T-helper 2 cell treated with Interferon-gamma antibody and Interleukin-4, amounts not matched to agents 5 μg/mL and 100 μg/mL, for 36 hours (primary cell): ENCODE measurements around the gene AFDN.

Experiments used
- DNase-seq: peaks from one replicate; pipeline ENCODE4 v3.0.0; 2021; ENCODE audit warnings: low spot score
- H3K27ac Mint-ChIP-seq: one replicate; pipeline ENCODE4 v1.8.0; 2021; ENCODE audit warnings: mild to moderate bottlenecking, mixed read lengths
- H3K27me3 Mint-ChIP-seq: one replicate; pipeline ENCODE4 v1.8.0; 2021; ENCODE audit warnings: low read depth, mixed read lengths
- H3K36me3 Mint-ChIP-seq: one replicate; pipeline ENCODE4 v1.8.0; 2021; ENCODE audit warnings: low read depth, mixed read lengths
- H3K4me1 Mint-ChIP-seq: one replicate; pipeline ENCODE4 v1.8.0; 2021; ENCODE audit warnings: low read depth, mixed read lengths
- H3K4me3 Mint-ChIP-seq: one replicate; pipeline ENCODE4 v1.8.0; 2022; ENCODE audit warnings: mild to moderate bottlenecking, moderate library complexity, mixed read lengths
- H3K9me3 Mint-ChIP-seq: one replicate; pipeline ENCODE4 v1.8.0; 2021; ENCODE audit warnings: mixed read lengths

Gene AFDN

DNA sequence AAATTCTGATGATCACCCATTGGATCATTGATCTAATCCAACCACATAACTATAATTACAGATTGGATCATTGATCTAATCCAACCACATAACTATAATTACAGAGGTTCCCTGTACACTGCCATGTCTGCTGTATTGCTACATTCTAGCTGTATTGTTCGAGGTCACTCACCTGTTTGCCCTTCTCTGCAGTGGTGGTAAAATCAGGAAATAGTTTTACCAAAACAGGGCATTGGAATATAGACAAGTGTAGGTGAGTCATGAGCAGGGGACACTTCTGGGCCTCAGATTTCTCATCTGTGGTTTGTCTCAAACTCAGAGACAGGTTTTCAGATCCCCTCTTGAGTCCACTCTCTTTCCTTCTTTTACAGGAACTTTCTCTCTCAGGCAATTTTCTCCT is 9.0 kb upstream of the AFDN start:
- H3K27me3 Mint-ChIP-seq, result peaks cover 38% of the 10 kb centered on the region
- H3K4me3 Mint-ChIP-seq, result no peak overlapping the region
- no peak for DNase-seq
- no peaks in the 10 kb centered on the region for H3K4me1 Mint-ChIP-seq
- no peaks in the 10 kb centered on the region for H3K36me3 Mint-ChIP-seq
- no peak overlapping the region for H3K27ac Mint-ChIP-seq
- H3K9me3 Mint-ChIP-seq, result no peaks in the 10 kb centered on the region

DNA sequence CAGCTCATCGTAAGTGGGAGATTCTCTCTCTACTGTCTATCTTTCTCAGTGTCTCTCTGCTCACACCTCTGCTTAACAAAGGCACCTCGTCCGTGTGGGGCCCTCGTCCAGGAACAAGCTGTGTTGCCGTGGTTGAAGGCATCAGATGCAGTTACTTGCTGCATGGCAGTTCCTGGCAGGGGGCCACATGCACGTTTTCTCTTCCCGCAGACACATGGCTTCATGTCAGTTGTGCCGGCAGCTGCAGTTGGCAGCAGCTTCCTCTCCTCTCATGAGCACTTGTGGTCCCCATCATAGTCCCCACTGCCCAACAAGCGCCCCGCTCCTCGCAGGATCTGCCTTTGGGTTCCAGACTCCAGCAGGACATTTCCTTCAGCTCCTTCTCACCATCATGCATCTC is 7.1 kb upstream of the AFDN start:
- Mint-ChIP-seq H3K4me3 (no peak overlapping the region), H3K9me3 (no peaks in the 10 kb centered on the region), H3K27ac (no peak overlapping the region), H3K36me3 (no peaks in the 10 kb centered on the region), H3K27me3 (peaks cover 42% of the 10 kb centered on the region), H3K4me1 (no peaks in the 10 kb centered on the region)
- DNase-seq, result no peak

DNA sequence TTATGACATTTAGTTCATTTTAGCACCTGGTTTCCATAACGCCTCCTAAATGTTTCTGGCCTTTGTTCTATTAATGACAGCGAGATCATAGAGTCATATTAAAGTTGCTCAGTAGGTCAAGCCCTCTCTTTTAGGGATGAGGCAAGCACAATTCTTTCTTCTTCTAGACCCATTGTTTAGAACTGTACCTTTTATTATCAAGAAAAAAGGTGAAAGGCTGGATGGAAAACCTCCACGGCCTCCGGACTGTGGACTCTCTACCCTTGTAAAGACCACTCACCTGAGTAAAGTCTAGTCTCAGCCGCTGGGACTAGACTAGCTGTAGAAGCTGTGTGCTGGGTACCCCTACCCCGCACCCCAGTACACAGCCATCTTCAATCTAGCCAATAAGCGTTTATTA is 6.0 kb upstream of the AFDN start:
- no peak for DNase-seq
- Mint-ChIP-seq H3K27ac (no peak overlapping the region), H3K4me1 (peaks cover 4% of the 10 kb centered on the region), H3K36me3 (no peaks in the 10 kb centered on the region), H3K9me3 (no peaks in the 10 kb centered on the region), H3K4me3 (no peak overlapping the region), H3K27me3 (peaks cover 53% of the 10 kb centered on the region)

DNA sequence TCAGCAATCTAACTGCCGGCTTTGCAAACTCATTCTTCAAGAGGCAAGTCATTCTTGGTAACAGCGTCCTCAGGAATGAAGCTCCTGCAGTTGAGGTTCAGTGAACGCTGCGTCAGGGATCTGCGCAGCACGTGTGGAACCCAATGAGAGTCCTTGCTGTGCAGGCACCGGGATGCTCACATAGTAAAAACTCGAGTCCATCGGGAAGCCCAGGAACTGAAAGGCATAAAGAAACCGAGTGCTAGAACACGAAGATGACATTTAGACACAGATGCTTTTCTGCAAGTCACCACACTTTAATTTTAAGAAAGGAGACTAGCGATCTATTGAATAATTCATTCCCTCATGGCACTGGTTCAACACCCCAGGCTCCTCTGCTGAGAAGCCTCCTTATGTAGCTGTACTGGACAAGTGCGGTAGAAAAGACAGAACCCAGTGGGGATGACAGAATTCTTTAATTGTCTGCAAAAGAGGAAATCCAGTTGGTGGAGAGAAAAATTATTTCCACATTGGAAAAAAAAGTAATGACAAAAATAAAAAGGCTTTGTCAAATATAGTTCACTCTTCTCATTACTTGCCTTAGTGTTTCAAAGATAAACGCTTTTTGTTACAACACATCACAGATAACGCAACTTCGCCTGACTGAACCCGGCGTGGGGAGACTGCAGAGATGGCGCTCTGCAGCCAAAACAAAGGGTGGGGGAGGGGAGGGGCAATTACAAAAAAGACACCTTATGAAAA is 1.9 kb upstream of the AFDN start:
- DNase-seq, result no peak
- Mint-ChIP-seq H3K4me1 (peaks cover 18% of the 10 kb centered on the region), H3K4me3 (peak overlapping the region; percentile 35), H3K27me3 (peaks cover 70% of the 10 kb centered on the region), H3K27ac (no peak overlapping the region), H3K36me3 (no peaks in the 10 kb centered on the region), H3K9me3 (no peaks in the 10 kb centered on the region)

DNA sequence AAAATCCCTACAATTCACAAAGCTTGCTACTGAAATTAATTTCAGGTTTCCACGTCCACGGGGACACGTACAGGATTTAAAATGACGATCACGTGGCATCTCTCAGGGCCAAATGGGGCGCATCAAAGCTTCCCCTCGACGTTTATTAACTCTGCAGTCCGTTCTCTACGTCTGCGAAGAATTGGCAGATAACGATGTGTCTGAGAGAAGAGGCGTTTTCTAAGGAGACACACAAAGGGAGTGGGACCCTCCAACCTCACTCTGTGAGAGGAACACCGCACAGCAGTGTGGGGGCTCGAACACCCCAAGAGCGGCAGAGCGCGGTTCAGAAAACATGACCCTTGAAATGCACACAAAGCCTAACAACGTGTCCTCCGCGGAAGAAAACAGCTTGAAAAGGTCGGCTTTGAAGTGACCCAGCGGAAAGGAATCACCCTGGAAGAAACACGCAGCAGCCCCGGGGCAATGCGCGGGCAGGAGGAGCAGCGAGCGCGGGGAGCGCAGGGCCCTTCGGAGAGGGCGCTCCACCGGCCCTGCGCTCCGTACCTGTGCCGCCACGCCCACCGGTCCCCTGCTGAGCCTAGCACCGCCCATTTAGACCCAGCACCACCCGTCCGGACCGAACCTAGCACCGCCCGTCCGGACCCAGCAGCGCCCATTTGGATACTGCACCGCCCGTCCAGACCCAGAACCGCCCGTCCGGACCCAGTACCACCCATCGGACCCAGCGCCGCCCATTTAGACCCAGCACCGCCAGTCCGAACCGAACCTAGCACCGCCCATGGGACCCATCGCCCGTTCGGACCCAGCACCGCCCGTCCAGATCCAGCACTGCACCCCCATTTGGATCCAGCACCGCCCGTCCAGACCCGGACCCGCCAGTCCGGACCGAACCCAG is 1.1 kb upstream of the AFDN start:
- no peak for DNase-seq
- H3K27me3 Mint-ChIP-seq, result peaks cover 73% of the 10 kb centered on the region
- peak overlapping the region; percentile 67 for H3K27ac Mint-ChIP-seq
- H3K4me1 Mint-ChIP-seq, result peaks cover 22% of the 10 kb centered on the region
- H3K9me3 Mint-ChIP-seq, result no peaks in the 10 kb centered on the region
- peak overlapping the region; percentile 86 for H3K4me3 Mint-ChIP-seq
- H3K36me3 Mint-ChIP-seq, result no peaks in the 10 kb centered on the region

DNA sequence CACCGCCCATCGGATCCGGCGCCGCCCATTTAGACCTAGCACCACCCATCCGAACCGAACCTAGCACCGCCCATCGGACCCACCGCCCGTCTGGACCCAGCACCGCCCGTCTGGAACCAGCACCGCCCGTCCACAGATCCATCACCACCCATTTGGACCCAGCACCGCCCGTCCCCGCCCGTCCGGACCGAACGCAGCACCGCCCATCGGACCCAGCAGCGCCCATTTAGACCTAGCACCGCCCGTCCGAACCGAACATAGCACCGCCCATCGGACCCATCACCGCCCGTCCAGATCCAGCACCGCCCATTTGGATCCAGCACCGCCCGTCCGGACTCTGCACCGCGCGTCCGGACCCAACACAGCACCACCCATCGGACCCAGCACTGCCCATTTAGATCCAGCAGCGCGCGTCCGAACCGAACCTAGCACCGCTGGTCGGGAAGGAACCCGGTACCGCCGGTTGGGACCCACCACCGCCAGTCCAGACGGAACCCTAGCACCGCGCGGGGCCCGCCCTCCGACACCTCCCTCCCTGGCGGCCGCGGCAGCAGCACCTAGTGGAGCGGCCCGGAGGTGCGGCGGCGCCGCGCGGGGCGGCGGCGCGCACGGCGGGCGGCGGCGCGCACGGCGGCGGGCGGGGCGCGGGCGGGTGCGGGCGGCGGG is 348 bp upstream of the AFDN start:
- H3K27ac Mint-ChIP-seq, result peak overlapping the region; percentile 52
- H3K9me3 Mint-ChIP-seq, result no peaks in the 10 kb centered on the region
- H3K4me3 Mint-ChIP-seq, result peak overlapping the region; percentile 86
- H3K36me3 Mint-ChIP-seq, result no peaks in the 10 kb centered on the region
- peaks cover 75% of the 10 kb centered on the region for H3K27me3 Mint-ChIP-seq
- peaks cover 27% of the 10 kb centered on the region for H3K4me1 Mint-ChIP-seq
- DNase-seq, result peak; percentile 58

DNA sequence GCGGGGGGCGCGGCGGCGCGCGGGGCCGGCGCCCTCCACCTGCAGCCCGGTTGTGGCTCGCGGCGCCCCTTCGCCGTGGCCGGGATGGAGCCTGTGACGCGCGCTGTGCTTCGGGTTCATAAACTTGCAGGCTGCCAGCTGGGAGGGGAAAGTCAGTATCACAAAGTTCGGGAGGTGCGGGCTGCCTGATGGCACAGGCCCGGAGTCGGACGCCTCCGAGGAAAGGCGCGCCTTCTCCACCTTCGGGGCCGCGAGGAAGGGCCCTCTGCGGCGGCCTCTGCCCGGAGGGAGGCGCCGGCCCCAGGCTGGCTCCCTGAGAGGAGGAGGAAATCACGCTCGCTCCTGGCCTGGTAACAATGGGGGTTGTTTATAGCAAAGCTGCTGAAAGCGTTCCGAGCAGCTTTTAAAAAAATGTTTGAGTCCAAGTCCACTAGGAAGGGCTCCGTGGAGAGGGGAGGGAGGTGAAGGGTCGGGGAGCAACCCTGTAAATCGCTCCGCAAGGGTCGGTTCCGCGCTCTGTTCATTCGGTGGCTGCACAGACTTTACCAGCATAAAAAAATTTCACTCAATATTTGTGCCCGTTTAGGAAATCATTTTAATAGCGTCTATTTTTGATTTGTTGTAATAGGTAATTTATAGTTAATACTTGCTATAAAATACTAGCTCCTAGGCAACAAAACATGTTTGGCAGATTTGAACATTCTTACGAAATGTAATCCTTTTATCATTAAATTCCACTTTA is 1.0 kb downstream of the AFDN start:
- peak overlapping the region; percentile 75 for H3K4me3 Mint-ChIP-seq
- peaks cover 74% of the 10 kb centered on the region for H3K27me3 Mint-ChIP-seq
- H3K4me1 Mint-ChIP-seq, result peaks cover 28% of the 10 kb centered on the region
- H3K27ac Mint-ChIP-seq, result no peak overlapping the region
- peak; percentile 26 for DNase-seq
- no peaks in the 10 kb centered on the region for H3K36me3 Mint-ChIP-seq
- no peaks in the 10 kb centered on the region for H3K9me3 Mint-ChIP-seq

DNA sequence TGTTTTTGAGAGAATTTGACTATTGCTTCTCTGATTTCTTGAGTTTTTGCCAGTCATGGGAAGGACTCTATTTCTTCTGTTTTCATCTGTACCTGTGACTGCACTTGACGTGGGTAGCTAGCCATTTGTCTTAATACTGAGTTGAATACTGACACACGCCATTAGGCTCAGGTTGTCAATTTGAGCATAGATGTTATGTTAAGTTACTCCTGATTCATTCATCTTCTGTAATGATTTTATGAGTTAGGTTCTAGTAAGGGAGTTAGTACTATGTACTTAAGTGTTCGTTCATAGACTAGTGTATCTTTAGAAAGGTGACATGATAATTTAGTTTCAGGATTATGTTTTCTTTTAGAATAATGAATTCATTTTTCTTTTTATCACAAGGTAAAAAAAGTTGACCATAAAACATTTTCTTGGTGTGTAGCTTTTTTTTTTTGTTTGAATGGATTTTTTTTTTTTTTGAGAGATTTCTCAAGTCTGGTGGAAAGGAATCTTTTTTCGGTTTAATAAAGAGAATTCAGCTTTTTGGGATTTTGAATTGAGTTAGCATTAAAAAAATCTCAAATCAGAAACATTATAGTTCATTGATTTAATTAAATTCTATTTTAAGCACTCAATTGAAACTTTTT is 1.7 kb downstream of the AFDN start:
- H3K27ac Mint-ChIP-seq, result no peak overlapping the region
- H3K36me3 Mint-ChIP-seq, result no peaks in the 10 kb centered on the region
- H3K4me1 Mint-ChIP-seq, result peaks cover 32% of the 10 kb centered on the region
- peak overlapping the region; percentile 75 for H3K4me3 Mint-ChIP-seq
- no peak for DNase-seq
- peaks cover 79% of the 10 kb centered on the region for H3K27me3 Mint-ChIP-seq
- no peaks in the 10 kb centered on the region for H3K9me3 Mint-ChIP-seq

DNA sequence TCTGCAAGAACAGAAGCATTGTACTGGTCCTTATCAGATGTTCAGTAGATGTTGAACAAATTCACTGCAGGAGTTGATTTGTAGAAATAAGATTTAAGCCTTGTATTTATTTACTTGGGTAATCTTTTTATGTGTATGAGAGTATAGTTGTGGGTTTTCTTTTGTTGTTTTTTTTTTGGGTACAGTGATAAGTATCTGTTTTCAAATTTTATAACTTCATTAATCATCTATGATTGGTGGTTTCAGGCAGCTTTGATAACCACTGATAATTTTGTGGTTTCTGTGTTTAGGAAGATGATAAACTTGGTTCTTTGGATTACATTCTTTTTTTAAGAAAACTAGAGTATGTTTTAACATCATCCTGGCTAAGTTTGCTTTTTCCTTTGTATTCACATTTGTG is 2.8 kb downstream of the AFDN start:
- H3K27ac Mint-ChIP-seq, result no peak overlapping the region
- H3K36me3 Mint-ChIP-seq, result no peaks in the 10 kb centered on the region
- H3K9me3 Mint-ChIP-seq, result no peaks in the 10 kb centered on the region
- peaks cover 35% of the 10 kb centered on the region for H3K4me1 Mint-ChIP-seq
- DNase-seq, result no peak
- H3K4me3 Mint-ChIP-seq, result peak overlapping the region; percentile 15
- H3K27me3 Mint-ChIP-seq, result peaks cover 78% of the 10 kb centered on the region

DNA sequence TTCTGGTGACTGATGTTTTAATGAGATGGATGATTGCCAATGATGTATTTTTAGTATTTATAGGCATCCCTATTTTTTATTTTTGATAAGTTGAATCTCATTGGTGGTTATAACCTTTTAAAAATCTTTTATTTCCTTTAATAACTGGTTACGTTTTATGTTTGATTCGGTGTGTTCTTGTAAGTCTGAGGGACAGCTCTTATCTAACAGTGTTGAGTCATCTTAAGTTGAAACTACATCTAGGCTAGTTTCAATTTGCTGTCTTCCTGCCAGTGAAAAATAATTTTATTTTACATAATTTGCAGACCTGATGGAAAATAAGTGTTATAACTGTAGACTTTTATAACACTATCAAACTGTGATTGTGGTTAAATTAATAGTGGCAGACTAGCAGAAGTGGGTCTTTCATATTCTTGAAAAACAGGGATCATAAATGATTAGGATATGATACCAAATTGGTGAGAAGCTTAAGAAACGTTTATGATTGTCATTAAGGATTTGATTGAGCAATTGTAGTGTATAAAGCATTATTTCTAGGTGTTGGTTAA is 4.6 kb downstream of the AFDN start:
- Mint-ChIP-seq H3K36me3 (no peaks in the 10 kb centered on the region), H3K27ac (no peak overlapping the region), H3K9me3 (no peaks in the 10 kb centered on the region), H3K4me3 (peak overlapping the region; percentile 42), H3K27me3 (peaks cover 67% of the 10 kb centered on the region), H3K4me1 (peaks cover 31% of the 10 kb centered on the region)
- no peak for DNase-seq

DNA sequence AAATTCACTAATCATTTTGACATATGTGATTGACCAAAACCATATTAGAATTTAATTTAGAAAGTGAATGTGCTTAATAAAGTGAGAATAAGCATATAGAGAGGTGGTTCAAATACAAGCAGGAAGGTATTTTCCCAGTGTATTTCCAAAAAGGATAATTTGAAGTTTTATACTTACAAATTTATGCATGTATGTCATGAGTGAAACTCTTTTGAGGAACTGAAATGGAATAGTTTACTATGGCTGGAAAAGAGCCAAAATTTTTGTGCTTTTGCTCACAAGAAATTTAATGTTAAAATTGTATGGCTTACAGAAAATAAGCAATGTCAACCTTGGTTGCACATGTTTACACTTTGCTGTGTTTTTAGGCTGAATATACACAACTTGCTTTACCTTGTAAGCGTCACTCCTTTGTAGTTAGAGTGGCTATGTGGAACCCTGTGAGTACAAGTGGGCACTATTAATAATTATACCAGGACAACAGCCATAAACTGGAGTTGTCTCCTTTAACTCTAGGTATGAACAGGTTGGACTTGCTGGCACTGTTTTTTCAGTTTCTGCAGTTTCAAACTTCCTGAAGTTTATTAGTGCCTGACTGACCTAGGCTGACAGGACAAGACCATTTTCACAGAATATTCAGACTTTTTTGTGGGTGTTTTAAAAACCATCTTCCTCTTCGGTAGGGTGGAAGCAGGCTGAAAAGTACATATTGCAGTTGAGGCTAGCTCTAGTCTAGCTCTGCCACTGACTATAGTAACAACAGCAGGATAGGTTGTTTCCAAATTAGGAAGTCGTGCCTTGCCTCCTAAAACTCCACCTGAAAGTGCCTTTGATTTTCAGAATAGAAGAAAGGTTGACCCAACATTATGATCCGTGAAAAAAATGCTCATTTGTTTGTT is 6.0 kb downstream of the AFDN start:
- peak overlapping the region; percentile 18 for H3K27ac Mint-ChIP-seq
- DNase-seq, result no peak
- no peaks in the 10 kb centered on the region for H3K36me3 Mint-ChIP-seq
- peaks cover 31% of the 10 kb centered on the region for H3K4me1 Mint-ChIP-seq
- peak overlapping the region; percentile 63 for H3K4me3 Mint-ChIP-seq
- H3K9me3 Mint-ChIP-seq, result no peaks in the 10 kb centered on the region
- peaks cover 63% of the 10 kb centered on the region for H3K27me3 Mint-ChIP-seq

DNA sequence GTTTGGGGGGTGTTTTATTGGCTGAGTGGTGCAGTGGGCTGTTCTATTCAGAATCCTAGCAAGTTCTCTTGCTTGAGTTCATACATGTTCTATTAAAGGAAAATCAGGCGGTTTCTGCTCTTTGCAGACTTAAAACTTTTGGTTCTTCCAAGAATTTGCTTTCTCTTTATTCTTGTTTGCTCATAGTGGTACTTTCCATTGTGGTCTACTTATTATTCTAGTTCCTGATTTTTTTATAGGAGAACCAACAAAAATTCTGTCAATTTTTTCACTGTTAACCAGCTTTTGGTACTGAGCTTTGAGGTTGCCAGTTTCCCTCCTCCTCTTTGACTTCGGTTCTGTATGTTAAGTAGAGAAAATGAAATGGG is 6.7 kb downstream of the AFDN start:
- peak overlapping the region; percentile 18 for H3K27ac Mint-ChIP-seq
- DNase-seq, result no peak
- H3K27me3 Mint-ChIP-seq, result peaks cover 63% of the 10 kb centered on the region
- H3K9me3 Mint-ChIP-seq, result no peaks in the 10 kb centered on the region
- H3K4me1 Mint-ChIP-seq, result peaks cover 26% of the 10 kb centered on the region
- H3K4me3 Mint-ChIP-seq, result peak overlapping the region; percentile 63
- H3K36me3 Mint-ChIP-seq, result no peaks in the 10 kb centered on the region
